Lower leg skin (tissue), 3 donors: ENCODE measurements around the gene CA9.

ENCODE experiments used
- POLR2A ChIP-seq, 2 donors: fragments of 450-650 bp; IDR thresholded peaks; one replicate each; pipeline ENCODE4 v1.6.1; 2016 to 2017; ENCODE audit warnings: antibody characterized with exemption in 2 of 2, mild to moderate bottlenecking in 1 of 2, moderate library complexity in 1 of 2
- TF ChIP-seq, protein P1 (sequence below), 3 donors: fragments of 450-650 bp; IDR thresholded peaks; one replicate each; pipeline ENCODE4 v1.5.1; 2016; ENCODE audit warnings: antibody characterized with exemption in 3 of 3, mild to moderate bottlenecking in 3 of 3, moderate library complexity in 2 of 3

DNA sequence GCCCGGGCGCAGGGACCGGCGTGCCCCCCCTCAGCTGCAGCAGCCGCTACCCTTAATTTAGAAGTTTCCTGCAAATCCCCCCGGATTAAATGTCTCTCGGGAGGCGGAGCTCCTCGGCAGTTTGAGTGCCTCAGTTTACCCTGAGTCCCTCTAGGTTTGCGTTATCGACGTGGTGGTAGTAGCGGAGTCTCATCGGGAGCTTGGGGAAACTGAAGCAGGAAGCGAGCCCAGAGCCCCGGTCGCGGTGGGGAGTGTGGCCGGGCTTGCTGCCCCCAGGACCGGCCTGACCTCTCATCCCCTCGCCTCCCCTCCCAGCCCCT is 16.5 kb downstream of the CA9 start:
- TF ChIP-seq, protein P1, sequence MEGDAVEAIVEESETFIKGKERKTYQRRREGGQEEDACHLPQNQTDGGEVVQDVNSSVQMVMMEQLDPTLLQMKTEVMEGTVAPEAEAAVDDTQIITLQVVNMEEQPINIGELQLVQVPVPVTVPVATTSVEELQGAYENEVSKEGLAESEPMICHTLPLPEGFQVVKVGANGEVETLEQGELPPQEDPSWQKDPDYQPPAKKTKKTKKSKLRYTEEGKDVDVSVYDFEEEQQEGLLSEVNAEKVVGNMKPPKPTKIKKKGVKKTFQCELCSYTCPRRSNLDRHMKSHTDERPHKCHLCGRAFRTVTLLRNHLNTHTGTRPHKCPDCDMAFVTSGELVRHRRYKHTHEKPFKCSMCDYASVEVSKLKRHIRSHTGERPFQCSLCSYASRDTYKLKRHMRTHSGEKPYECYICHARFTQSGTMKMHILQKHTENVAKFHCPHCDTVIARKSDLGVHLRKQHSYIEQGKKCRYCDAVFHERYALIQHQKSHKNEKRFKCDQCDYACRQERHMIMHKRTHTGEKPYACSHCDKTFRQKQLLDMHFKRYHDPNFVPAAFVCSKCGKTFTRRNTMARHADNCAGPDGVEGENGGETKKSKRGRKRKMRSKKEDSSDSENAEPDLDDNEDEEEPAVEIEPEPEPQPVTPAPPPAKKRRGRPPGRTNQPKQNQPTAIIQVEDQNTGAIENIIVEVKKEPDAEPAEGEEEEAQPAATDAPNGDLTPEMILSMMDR (IDR thresholded peaks at IDR 0.05) = no peak
- TF ChIP-seq POLR2A (IDR thresholded peaks at IDR 0.05) = no peak
